ENCODE measurements around the gene ZNHIT6.

ZNHIT6 gene

DNA sequence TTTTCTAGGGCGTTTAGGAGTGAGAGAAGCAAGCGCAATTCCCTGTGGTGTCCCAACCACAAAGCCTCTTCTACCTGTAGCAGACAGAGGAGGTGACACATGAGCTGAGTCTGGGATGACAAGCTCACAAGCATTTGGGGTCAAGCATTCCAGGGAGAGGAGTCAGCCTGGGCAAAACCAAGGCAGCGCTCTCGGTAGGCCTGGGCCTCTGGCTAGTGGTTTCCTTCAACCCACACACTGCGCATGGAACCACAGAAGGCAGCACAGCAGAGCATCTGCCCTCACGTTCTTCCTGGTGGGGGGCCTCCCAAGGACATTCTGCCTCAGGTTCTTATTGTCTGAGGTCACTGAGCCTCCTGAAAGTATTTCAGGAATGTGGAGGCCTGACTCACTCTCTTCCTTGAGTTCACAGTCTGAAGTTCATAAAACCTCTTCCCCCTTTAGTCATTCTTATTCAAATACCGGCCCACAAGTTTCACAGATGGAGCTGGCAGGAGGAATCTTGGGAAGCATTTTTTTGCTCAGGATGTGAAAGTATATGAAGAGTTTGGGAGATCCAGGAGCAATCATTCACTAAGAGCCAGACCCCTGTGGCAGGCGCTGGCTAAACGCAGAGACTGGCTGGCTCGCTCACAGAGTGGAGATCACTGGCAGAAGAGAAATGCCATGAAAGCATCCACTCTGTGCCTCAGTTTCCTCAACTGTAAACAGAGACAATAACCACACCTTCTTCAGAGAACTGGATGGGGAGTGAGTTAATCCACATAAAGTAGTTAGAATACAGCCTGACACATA lies 100.9 kb downstream of the ZNHIT6 start:
- no peak overlapping the region for H3K9ac ChIP-seq (ENCODE audit: low read length)
- H4K20me1 ChIP-seq (ENCODE audit: insufficient read depth, low read length), result no peaks in the 10 kb centered on the region
- no peaks in the 10 kb centered on the region for H3K9me3 ChIP-seq (ENCODE audit: low read length)
- H2AFZ ChIP-seq (ENCODE audit: low read length), result no peak overlapping the region
- H3K27ac ChIP-seq (ENCODE audit: low read depth, low read length, poor library complexity, severe bottlenecking), result no peak overlapping the region
- no peaks in the 10 kb centered on the region for H3K27me3 ChIP-seq (ENCODE audit: insufficient read depth, low read length)
- H3K4me1 ChIP-seq (ENCODE audit: insufficient read depth, low read length, severe bottlenecking), result no peaks in the 10 kb centered on the region
- TF ChIP-seq, protein P1, sequence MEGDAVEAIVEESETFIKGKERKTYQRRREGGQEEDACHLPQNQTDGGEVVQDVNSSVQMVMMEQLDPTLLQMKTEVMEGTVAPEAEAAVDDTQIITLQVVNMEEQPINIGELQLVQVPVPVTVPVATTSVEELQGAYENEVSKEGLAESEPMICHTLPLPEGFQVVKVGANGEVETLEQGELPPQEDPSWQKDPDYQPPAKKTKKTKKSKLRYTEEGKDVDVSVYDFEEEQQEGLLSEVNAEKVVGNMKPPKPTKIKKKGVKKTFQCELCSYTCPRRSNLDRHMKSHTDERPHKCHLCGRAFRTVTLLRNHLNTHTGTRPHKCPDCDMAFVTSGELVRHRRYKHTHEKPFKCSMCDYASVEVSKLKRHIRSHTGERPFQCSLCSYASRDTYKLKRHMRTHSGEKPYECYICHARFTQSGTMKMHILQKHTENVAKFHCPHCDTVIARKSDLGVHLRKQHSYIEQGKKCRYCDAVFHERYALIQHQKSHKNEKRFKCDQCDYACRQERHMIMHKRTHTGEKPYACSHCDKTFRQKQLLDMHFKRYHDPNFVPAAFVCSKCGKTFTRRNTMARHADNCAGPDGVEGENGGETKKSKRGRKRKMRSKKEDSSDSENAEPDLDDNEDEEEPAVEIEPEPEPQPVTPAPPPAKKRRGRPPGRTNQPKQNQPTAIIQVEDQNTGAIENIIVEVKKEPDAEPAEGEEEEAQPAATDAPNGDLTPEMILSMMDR (IDR thresholded peaks at IDR 0.05; ENCODE audit: low read length), result no peak
- TF ChIP-seq EZH2 (IDR thresholded peaks at IDR 0.05; ENCODE audit: borderline replicate concordance, low read length), result no peak
- no peak overlapping the region for H3K4me3 ChIP-seq (ENCODE audit: low read depth, low read length, poor library complexity, severe bottlenecking)
- H3K79me2 ChIP-seq (ENCODE audit: insufficient read depth, low read length), result no peaks in the 10 kb centered on the region
- H3K4me2 ChIP-seq (ENCODE audit: low read length), result no peak overlapping the region
- H3K36me3 ChIP-seq (ENCODE audit: insufficient read depth, low read length), result no peaks in the 10 kb centered on the region
- no peaks in the 10 kb centered on the region for H3K9me2 ChIP-seq (ENCODE audit: low read depth, low read length)
- no peaks in the 10 kb centered on the region for H3F3A ChIP-seq (ENCODE audit: insufficient read depth, low read length)

DNA sequence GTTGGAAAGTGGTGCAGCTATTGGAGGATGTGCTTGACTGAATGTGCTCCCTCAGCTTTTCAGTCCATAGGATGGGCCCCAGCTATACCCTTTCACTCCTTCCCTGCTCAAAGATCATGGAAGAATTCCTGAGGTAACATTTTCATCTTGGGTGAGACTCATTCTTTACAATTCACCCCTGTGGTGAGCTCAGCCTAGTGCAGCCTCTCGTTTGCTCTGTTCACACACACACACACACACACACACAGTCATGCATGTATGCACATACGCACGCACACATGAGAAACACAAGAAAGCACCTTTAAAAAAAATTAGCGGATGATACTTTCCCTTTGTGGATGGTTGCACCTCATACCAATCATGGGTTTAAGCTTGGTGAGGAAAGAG lies 101.8 kb downstream of the ZNHIT6 start:
- no peak overlapping the region for H3K27ac ChIP-seq (ENCODE audit: low read depth, low read length, poor library complexity, severe bottlenecking)
- no peaks in the 10 kb centered on the region for H3F3A ChIP-seq (ENCODE audit: insufficient read depth, low read length)
- H3K9me2 ChIP-seq (ENCODE audit: low read depth, low read length), result no peaks in the 10 kb centered on the region
- no peak overlapping the region for H3K4me2 ChIP-seq (ENCODE audit: low read length)
- H4K20me1 ChIP-seq (ENCODE audit: insufficient read depth, low read length), result no peaks in the 10 kb centered on the region
- no peak overlapping the region for H2AFZ ChIP-seq (ENCODE audit: low read length)
- TF ChIP-seq, protein P1 (IDR thresholded peaks at IDR 0.05; ENCODE audit: low read length), result no peak
- no peak for TF ChIP-seq EZH2 (IDR thresholded peaks at IDR 0.05; ENCODE audit: borderline replicate concordance, low read length)
- no peaks in the 10 kb centered on the region for H3K4me1 ChIP-seq (ENCODE audit: insufficient read depth, low read length, severe bottlenecking)
- H3K9me3 ChIP-seq (ENCODE audit: low read length), result no peaks in the 10 kb centered on the region
- H3K36me3 ChIP-seq (ENCODE audit: insufficient read depth, low read length), result no peaks in the 10 kb centered on the region
- no peak overlapping the region for H3K9ac ChIP-seq (ENCODE audit: low read length)
- H3K4me3 ChIP-seq (ENCODE audit: low read depth, low read length, poor library complexity, severe bottlenecking), result no peak overlapping the region
- no peaks in the 10 kb centered on the region for H3K27me3 ChIP-seq (ENCODE audit: insufficient read depth, low read length)
- H3K79me2 ChIP-seq (ENCODE audit: insufficient read depth, low read length), result no peaks in the 10 kb centered on the region

DNA sequence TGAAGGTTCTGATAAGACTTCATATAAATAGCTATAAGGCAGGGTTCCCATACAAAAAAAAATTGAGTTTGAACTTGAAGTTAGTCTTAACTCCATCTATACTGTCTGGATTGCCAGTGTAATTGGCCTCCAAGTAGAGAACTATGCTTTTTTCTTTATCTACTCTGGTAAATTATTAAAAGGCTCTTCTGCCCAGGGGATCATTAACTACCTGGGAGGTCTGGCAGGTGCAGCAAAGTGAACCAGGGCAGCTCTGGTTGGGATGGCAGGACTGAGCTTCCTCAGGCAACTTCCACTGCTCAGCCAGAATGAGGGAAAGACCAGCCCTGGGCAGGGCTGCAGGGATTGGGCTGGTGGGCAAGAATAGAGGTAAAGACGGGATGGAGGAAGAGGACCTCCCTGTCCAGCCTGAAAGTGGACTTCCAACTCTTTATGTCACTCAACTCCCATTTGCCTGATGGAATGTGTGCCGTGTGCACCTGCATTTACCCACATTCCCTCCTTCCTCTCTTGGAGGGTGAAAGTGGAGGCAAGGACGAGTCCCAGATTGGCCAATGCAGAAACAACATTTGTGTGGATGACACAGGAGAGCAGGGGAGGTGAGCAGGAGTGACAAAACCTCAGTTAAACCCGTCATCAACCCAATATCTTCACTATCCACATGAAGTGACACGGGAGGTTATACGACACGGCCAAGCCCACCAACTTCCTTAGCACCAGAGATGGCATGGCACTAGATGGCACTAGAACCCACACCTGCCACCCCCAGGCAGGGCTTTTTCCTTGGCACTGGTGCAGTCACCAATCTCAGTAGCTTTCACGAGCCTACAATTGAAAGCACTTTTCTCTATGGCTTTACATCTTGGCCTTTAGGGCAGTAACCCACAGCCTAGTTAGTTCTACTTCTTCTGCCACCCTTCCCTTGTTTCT lies 102.5 kb downstream of the ZNHIT6 start:
- H3K4me2 ChIP-seq (ENCODE audit: low read length), result no peak overlapping the region
- no peaks in the 10 kb centered on the region for H3K4me1 ChIP-seq (ENCODE audit: insufficient read depth, low read length, severe bottlenecking)
- H4K20me1 ChIP-seq (ENCODE audit: insufficient read depth, low read length), result no peaks in the 10 kb centered on the region
- no peak overlapping the region for H3K9ac ChIP-seq (ENCODE audit: low read length)
- no peak overlapping the region for H2AFZ ChIP-seq (ENCODE audit: low read length)
- H3K9me2 ChIP-seq (ENCODE audit: low read depth, low read length), result no peaks in the 10 kb centered on the region
- H3F3A ChIP-seq (ENCODE audit: insufficient read depth, low read length), result no peaks in the 10 kb centered on the region
- H3K79me2 ChIP-seq (ENCODE audit: insufficient read depth, low read length), result no peaks in the 10 kb centered on the region
- no peaks in the 10 kb centered on the region for H3K36me3 ChIP-seq (ENCODE audit: insufficient read depth, low read length)
- no peak overlapping the region for H3K27ac ChIP-seq (ENCODE audit: low read depth, low read length, poor library complexity, severe bottlenecking)
- TF ChIP-seq, protein P1 (IDR thresholded peaks at IDR 0.05; ENCODE audit: low read length), result peak; percentile 55
- TF ChIP-seq EZH2 (IDR thresholded peaks at IDR 0.05; ENCODE audit: borderline replicate concordance, low read length), result no peak
- H3K27me3 ChIP-seq (ENCODE audit: insufficient read depth, low read length), result no peaks in the 10 kb centered on the region
- no peaks in the 10 kb centered on the region for H3K9me3 ChIP-seq (ENCODE audit: low read length)
- H3K4me3 ChIP-seq (ENCODE audit: low read depth, low read length, poor library complexity, severe bottlenecking), result no peak overlapping the region

Data from OCI-LY1 (cell line).